GM12874 (cell line): ENCODE data around the gene UNG.
A peak's percentile ranks its signal among the peaks of the same experiment; 100 is the strongest.

Experiments used
- CTCF ChIP-seq: IDR thresholded peaks from 2 replicates; pipeline ENCODE4 v1.5.1; 2011; ENCODE audit warnings: low read depth, mild to moderate bottlenecking, control low read depth, low read length, moderate library complexity; ENCODE audit not compliant: insufficient read depth

UNG gene

GRCh38 chr12:109126784-109127183 lies 29.4 kb downstream of the UNG start:
- TF ChIP-seq CTCF: no peak

GRCh38 chr12:109127533-109128242 lies 30.3 kb downstream of the UNG start:
- TF ChIP-seq CTCF: no peak

- no peak for TF ChIP-seq CTCF
These were observed 33.1 kb downstream of the UNG start for GRCh38 chr12:109130297-109131153.

GRCh38 chr12:109131154-109132050 lies 34.0 kb downstream of the UNG start:
- TF ChIP-seq CTCF: no peak

GRCh38 chr12:109134186-109134917 lies 37.0 kb downstream of the UNG start:
- TF ChIP-seq CTCF: peak; percentile 46; the same call in 1 of the 2 replicates

GRCh38 chr12:109137055-109137454 lies 39.7 kb downstream of the UNG start:
- no peak for TF ChIP-seq CTCF

- no peak for TF ChIP-seq CTCF
These were observed 42.0 kb downstream of the UNG start for GRCh38 chr12:109139360-109139759.
